ENCODE measurements around the gene GNPNAT1. TPM values are rescaled to one million over a fixed set of nuclear protein-coding genes. Genes with fewer than 3 reads are reported as not detected.

Gene GNPNAT1
- total RNA-seq, 1 experiment from 2014 or later, result 44.5 TPM

DNA sequence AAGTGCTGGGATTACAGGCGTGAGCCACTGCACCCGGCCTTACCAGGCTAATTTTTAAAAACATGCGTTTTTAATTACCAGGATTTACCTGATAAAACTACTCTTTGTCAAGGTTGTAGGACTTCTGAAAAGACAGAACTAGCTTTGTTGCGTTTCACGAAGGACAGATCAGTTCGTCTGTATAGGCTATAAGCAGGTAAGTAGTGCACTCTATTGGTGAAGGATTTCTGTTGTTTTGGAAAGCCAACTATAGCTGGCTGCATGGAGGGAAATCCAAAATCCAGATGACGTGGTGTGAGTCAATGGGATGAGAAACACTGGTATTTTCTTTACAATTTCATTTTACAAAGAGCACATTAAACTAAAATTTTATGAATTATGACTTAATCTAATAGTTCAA lies 14.6 kb downstream of the GNPNAT1 start:
- BruUV-seq (replicated peaks), result no TSS peak
- Histone ChIP-seq H3K36me3 (ENCODE audit: low read depth, low read length) (peaks cover 59% of the 10 kb centered on the region), H3K79me2 (ENCODE audit: low read length) (no peaks in the 10 kb centered on the region), H3K9me2 (replicated peaks; ENCODE audit: low read length) (no peaks in the 10 kb centered on the region), H2AFZ (ENCODE audit: low read length) (no peak overlapping the region), H3K27me3 (ENCODE audit: low read length) (no peaks in the 10 kb centered on the region), H3F3A (ENCODE audit: low read length, unreplicated experiment) (no peaks in the 10 kb centered on the region), H3K9me3 (ENCODE audit: low read length) (no peaks in the 10 kb centered on the region), H4K20me1 (ENCODE audit: low read length) (peaks cover 7% of the 10 kb centered on the region; the same call in 1 of the 2 replicates), H3K4me1 (ENCODE audit: insufficient read depth, low read length) (peaks cover 12% of the 10 kb centered on the region), H3K27ac (ENCODE audit: low read length) (no peak overlapping the region), H3K4me3 (ENCODE audit: low read length) (no peak overlapping the region), H3K9ac (ENCODE audit: low read length) (no peak overlapping the region), H3K4me2 (ENCODE audit: low read length) (no peak overlapping the region)
- intact Hi-C loops (cut with micrococcal nuclease), result loop anchor here (2.0 kb wide), 1 partner anchor 14 kb away; no protein-coding TSS in a partner anchor
- CTCF ChIA-PET, result interaction anchor here (0.6 kb wide), 1 partner anchor 92 kb away, joined by 3 read pairs; no protein-coding TSS in a partner anchor
- POLR2A ChIA-PET (ENCODE audit: unreplicated experiment), result no interaction called here
- TF ChIP-seq, protein P1, sequence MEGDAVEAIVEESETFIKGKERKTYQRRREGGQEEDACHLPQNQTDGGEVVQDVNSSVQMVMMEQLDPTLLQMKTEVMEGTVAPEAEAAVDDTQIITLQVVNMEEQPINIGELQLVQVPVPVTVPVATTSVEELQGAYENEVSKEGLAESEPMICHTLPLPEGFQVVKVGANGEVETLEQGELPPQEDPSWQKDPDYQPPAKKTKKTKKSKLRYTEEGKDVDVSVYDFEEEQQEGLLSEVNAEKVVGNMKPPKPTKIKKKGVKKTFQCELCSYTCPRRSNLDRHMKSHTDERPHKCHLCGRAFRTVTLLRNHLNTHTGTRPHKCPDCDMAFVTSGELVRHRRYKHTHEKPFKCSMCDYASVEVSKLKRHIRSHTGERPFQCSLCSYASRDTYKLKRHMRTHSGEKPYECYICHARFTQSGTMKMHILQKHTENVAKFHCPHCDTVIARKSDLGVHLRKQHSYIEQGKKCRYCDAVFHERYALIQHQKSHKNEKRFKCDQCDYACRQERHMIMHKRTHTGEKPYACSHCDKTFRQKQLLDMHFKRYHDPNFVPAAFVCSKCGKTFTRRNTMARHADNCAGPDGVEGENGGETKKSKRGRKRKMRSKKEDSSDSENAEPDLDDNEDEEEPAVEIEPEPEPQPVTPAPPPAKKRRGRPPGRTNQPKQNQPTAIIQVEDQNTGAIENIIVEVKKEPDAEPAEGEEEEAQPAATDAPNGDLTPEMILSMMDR (conservative IDR thresholded peaks at IDR 0.05; ENCODE audit: low read depth, low read length), result no peak
- no peak for TF ChIP-seq EZH2 (IDR thresholded peaks at IDR 0.05; ENCODE audit: low read length, unreplicated experiment)
- TF ChIP-seq EZH2phosphoT487 (IDR thresholded peaks at IDR 0.05; ENCODE audit: borderline replicate concordance, low read length), result no peak
- DNase-seq (no peak), ATAC-seq (no peak)

DNA sequence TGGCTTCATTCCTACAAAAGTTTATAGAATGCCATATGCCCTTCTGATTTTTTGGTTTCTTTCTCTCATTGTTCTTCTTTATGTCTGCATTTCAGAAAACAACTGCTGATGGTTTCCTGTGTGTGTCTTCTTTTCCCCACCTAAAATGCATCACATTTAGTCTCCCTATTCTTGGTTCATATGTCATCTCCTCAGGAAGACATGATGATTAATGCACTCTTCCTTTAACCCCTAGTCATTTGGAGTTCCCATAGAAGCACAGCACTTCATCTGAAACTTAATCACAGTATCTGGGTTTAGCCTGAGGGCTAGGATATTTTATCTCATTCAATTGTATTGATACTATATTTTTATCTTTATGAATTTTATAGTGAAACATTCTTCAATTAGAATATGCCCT lies 21.5 kb downstream of the GNPNAT1 start:
- BruUV-seq (replicated peaks), result no TSS peak
- ChIA-PET CTCF (no interaction called here), POLR2A (ENCODE audit: unreplicated experiment) (no interaction called here)
- no peak overlapping the region for H3K4me2 ChIP-seq (ENCODE audit: low read length)
- H3K27me3 ChIP-seq (ENCODE audit: low read length), result no peaks in the 10 kb centered on the region
- TF ChIP-seq EZH2 (IDR thresholded peaks at IDR 0.05; ENCODE audit: low read length, unreplicated experiment) (no peak), EZH2phosphoT487 (IDR thresholded peaks at IDR 0.05; ENCODE audit: borderline replicate concordance, low read length) (no peak)
- TF ChIP-seq, protein P1 (conservative IDR thresholded peaks at IDR 0.05; ENCODE audit: low read depth, low read length), result no peak
- no peaks in the 10 kb centered on the region for H4K20me1 ChIP-seq (ENCODE audit: low read length)
- H3F3A ChIP-seq (ENCODE audit: low read length, unreplicated experiment), result peaks cover 7% of the 10 kb centered on the region
- peak; percentile 11 for DNase-seq
- no peak overlapping the region for H2AFZ ChIP-seq (ENCODE audit: low read length)
- intact Hi-C loops (cut with micrococcal nuclease), result no loop called here
- no peaks in the 10 kb centered on the region for H3K79me2 ChIP-seq (ENCODE audit: low read length)
- 0 out of 2 replicates have a peak, but pooled peaks have one; percentile 14 for ATAC-seq
- 0 out of 2 replicates have a peak overlapping the region, but pooled peaks have one; percentile 6 for H3K27ac ChIP-seq (ENCODE audit: low read length)
- H3K9ac ChIP-seq (ENCODE audit: low read length), result no peak overlapping the region
- no peak overlapping the region for H3K4me3 ChIP-seq (ENCODE audit: low read length)
- H3K36me3 ChIP-seq (ENCODE audit: low read depth, low read length), result peaks cover 33% of the 10 kb centered on the region; the same call in 1 of the 2 replicates
- peaks cover 31% of the 10 kb centered on the region for H3K4me1 ChIP-seq (ENCODE audit: insufficient read depth, low read length)
- no peaks in the 10 kb centered on the region for H3K9me2 ChIP-seq (replicated peaks; ENCODE audit: low read length)
- no peaks in the 10 kb centered on the region for H3K9me3 ChIP-seq (ENCODE audit: low read length)

Measured in PC-3 (cell line).